Loucy (cell line): ENCODE measurements around the gene TRAF3.

ENCODE experiments used
- H2AFZ ChIP-seq: fragments of 200-600 bp; sonication (generic); 2 replicates; pipeline ENCODE4 v1.6.0; 2016; ENCODE audit warnings: antibody characterized with exemption, mild to moderate bottlenecking, low read length, moderate library complexity
- H3F3A ChIP-seq: fragments of 200-600 bp; 2 replicates; pipeline ENCODE4 v1.6.0; 2016; ENCODE audit warnings: antibody characterized with exemption, low read depth, mild to moderate bottlenecking
- H3K27me3 ChIP-seq: fragments of 200-600 bp; sonication (generic); 2 replicates; pipeline ENCODE4 v1.6.1; 2014; ENCODE audit warnings: low read length, mild to moderate bottlenecking; ENCODE audit not compliant: insufficient read depth, poor library complexity, severe bottlenecking
- H3K36me3 ChIP-seq: fragments of 200-600 bp; sonication (generic); 2 replicates; pipeline ENCODE4 v1.6.1; 2016; ENCODE audit warnings: low read length; ENCODE audit not compliant: insufficient read depth
- H3K4me1 ChIP-seq: fragments of 200-600 bp; sonication (generic); 2 replicates; pipeline ENCODE4 v1.5.1; 2014; ENCODE audit warnings: low read length, mild to moderate bottlenecking; ENCODE audit not compliant: insufficient read depth, poor library complexity, severe bottlenecking
- H3K4me2 ChIP-seq: fragments of 200-600 bp; sonication (generic); 2 replicates; pipeline ENCODE4 v1.6.0; 2014; ENCODE audit warnings: antibody characterized with exemption, low read length, low read depth, mild to moderate bottlenecking; ENCODE audit not compliant: poor library complexity, severe bottlenecking
- H3K4me3 ChIP-seq: fragments of 200-600 bp; sonication (generic); 2 replicates; pipeline ENCODE4 v1.5.1; 2014; ENCODE audit warnings: low read length, mild to moderate bottlenecking, mixed read lengths; ENCODE audit not compliant: poor library complexity, severe bottlenecking
- H3K79me2 ChIP-seq: fragments of 200-600 bp; sonication (generic); 2 replicates; pipeline ENCODE4 v1.6.1; 2014; ENCODE audit warnings: low read length; ENCODE audit not compliant: insufficient read depth
- H3K9ac ChIP-seq: fragments of 200-600 bp; sonication (generic); 2 replicates; pipeline ENCODE4 v1.6.0; 2014; ENCODE audit warnings: mild to moderate bottlenecking, low read depth, low read length, moderate library complexity; ENCODE audit not compliant: poor library complexity, severe bottlenecking
- H3K9me2 ChIP-seq: fragments of 200-600 bp; sonication (generic); replicated peaks from 2 replicates; pipeline ENCODE4 v1.6.1; 2016; ENCODE audit warnings: low read depth, low read length, mixed read lengths
- H3K9me3 ChIP-seq: fragments of 200-600 bp; sonication (generic); 2 replicates; pipeline ENCODE4 v1.6.1; 2014; ENCODE audit warnings: mild to moderate bottlenecking, antibody characterized with exemption, low read length, low read depth; ENCODE audit not compliant: insufficient read depth
- H4K20me1 ChIP-seq: fragments of 200-600 bp; sonication (generic); 2 replicates; pipeline ENCODE4 v1.6.0; 2014; ENCODE audit warnings: antibody characterized with exemption, low read length, mild to moderate bottlenecking; ENCODE audit not compliant: insufficient read depth, poor library complexity, severe bottlenecking
- CTCF ChIP-seq: fragments of 200-600 bp; sonication (generic); conservative IDR thresholded peaks from 2 replicates; pipeline ENCODE4 v1.5.1; 2014; ENCODE audit warnings: mild to moderate bottlenecking, antibody characterized with exemption, low read length
- EZH2phosphoT487 ChIP-seq: fragments of 200-600 bp; IDR thresholded peaks from 2 replicates; pipeline ENCODE4 v1.6.1; 2018; ENCODE audit warnings: antibody characterized with exemption, mild to moderate bottlenecking, moderate library complexity, borderline replicate concordance

TRAF3 gene

GRCh38 chr14:102817942-102818940 lies 41.0 kb downstream of the TRAF3 start:
- Histone ChIP-seq H3K36me3 (no peaks in the 10 kb centered on the region), H3K4me3 (no peak overlapping the region), H2AFZ (no peak overlapping the region), H3K27me3 (no peaks in the 10 kb centered on the region), H3K79me2 (peaks cover 39% of the 10 kb centered on the region; the same call in 1 of the 2 replicates), H3F3A (no peaks in the 10 kb centered on the region), H3K4me2 (no peak overlapping the region), H4K20me1 (peaks cover 5% of the 10 kb centered on the region), H3K9ac (no peak overlapping the region), H3K4me1 (peaks cover 10% of the 10 kb centered on the region), H3K9me3 (no peaks in the 10 kb centered on the region), H3K9me2 (no peaks in the 10 kb centered on the region)
- TF ChIP-seq CTCF (no peak), EZH2phosphoT487 (no peak)

- Histone ChIP-seq H3F3A (no peaks in the 10 kb centered on the region), H2AFZ (no peak overlapping the region), H3K4me3 (no peak overlapping the region), H3K4me1 (peaks cover 10% of the 10 kb centered on the region), H4K20me1 (peaks cover 8% of the 10 kb centered on the region), H3K9ac (no peak overlapping the region), H3K36me3 (no peaks in the 10 kb centered on the region), H3K27me3 (no peaks in the 10 kb centered on the region), H3K9me2 (no peaks in the 10 kb centered on the region), H3K9me3 (no peaks in the 10 kb centered on the region), H3K4me2 (no peak overlapping the region), H3K79me2 (peaks cover 44% of the 10 kb centered on the region; the same call in 1 of the 2 replicates)
- no peak for TF ChIP-seq EZH2phosphoT487
Measured at GRCh38 chr14:102819176-102819628, 42.0 kb downstream of the TRAF3 start.

GRCh38 chr14:102819747-102820330 lies 42.6 kb downstream of the TRAF3 start:
- no peak for TF ChIP-seq CTCF
- TF ChIP-seq EZH2phosphoT487: no peak
- Histone ChIP-seq H3K79me2 (peaks cover 42% of the 10 kb centered on the region; the same call in 1 of the 2 replicates), H3K4me2 (no peak overlapping the region), H3K9ac (no peak overlapping the region), H3K4me1 (peaks cover 10% of the 10 kb centered on the region), H3K4me3 (no peak overlapping the region), H3F3A (no peaks in the 10 kb centered on the region), H3K27me3 (no peaks in the 10 kb centered on the region), H3K36me3 (no peaks in the 10 kb centered on the region), H2AFZ (no peak overlapping the region), H3K9me3 (no peaks in the 10 kb centered on the region), H4K20me1 (peaks cover 10% of the 10 kb centered on the region), H3K9me2 (no peaks in the 10 kb centered on the region)
